Activated CD8-positive, alpha-beta T cell treated with anti-CD3 and anti-CD28 coated beads for 36 hours (primary cell): ENCODE data around the gene ATP5IF1. TPM values are rescaled to one million over a fixed set of nuclear protein-coding genes. Genes with fewer than 3 reads are reported as not detected.

ENCODE experiments used
- ATAC-seq: fragments of 200-7000 bp; cut with Tn5 transposase; one replicate; pipeline ENCODE4 v1.10.0; 2021; ENCODE audit warnings: mild to moderate bottlenecking, moderate library complexity
- CTCF ChIA-PET: fragments of 350-600 bp; sonication (Branson Sonifier 250); formaldehyde crosslinking; loops from one replicate; lab custom pipeline; 2021; ENCODE audit warnings: antibody characterized with exemption; lab: Charles Lee
- POLR2A ChIA-PET: fragments of 350-600 bp; sonication (Branson Sonifier 250); formaldehyde crosslinking; loops from one replicate; lab custom pipeline; 2021; ENCODE audit warnings: antibody characterized with exemption; lab: Charles Lee
- DNase-seq: peaks from one replicate; pipeline ENCODE4 v3.0.0-alpha.2; 2020
- H3K27ac Mint-ChIP-seq: one replicate; pipeline ENCODE4 v1.8.0; 2021; ENCODE audit warnings: mild to moderate bottlenecking, mixed read lengths
- H3K27me3 Mint-ChIP-seq: one replicate; pipeline ENCODE4 v1.8.0; 2021; ENCODE audit warnings: mixed read lengths
- H3K36me3 Mint-ChIP-seq: one replicate; pipeline ENCODE4 v1.8.0; 2021; ENCODE audit warnings: low read depth, mixed read lengths
- H3K4me1 Mint-ChIP-seq: one replicate; pipeline ENCODE4 v1.8.0; 2021; ENCODE audit warnings: low read depth, mixed read lengths
- H3K4me3 Mint-ChIP-seq: one replicate; pipeline ENCODE4 v1.8.0; 2021; ENCODE audit warnings: mild to moderate bottlenecking, moderate library complexity, mixed read lengths
- H3K9me3 Mint-ChIP-seq: one replicate; pipeline ENCODE4 v1.8.0; 2021; ENCODE audit warnings: mixed read lengths
- intact Hi-C: fragments of 100-400 bp; cut with micrococcal nuclease; formaldehyde crosslinking; loops from one replicate; pipeline ENCODE4 v1.10.0; 2022
- total RNA-seq, 2 experiments: library from RNA; stranded (reverse); gene quantifications; one replicate each; pipeline ENCODE4 v1.2.3, GENCODE V29; 2021
- TF ChIP-seq, protein P1 (sequence below): fragments of 200-600 bp; IDR thresholded peaks from one replicate; pipeline ENCODE4 v1.8.0; 2022; ENCODE audit warnings: antibody characterized with exemption, mild to moderate bottlenecking

Gene ATP5IF1
- total RNA-seq, 2 experiments from 2014 or later, result 169 to 170 TPM

DNA sequence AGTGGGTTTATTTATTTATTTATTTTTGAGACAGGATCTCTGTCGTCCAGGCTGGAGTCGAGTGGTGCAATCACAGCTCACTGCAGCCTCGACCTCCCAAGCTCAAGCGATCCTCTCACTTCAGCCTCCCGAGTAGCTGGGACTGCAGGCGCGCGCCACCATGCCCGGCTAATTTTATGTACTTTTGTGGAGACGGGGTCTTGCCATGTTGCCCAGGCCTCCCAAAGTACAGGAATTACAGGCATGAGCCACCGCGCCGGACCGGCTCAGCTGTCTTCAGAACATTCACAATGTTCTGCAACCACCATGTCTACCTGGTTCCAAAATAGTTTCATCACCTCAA is 2.7 kb upstream of the ATP5IF1 start:
- TF ChIP-seq, protein P1, sequence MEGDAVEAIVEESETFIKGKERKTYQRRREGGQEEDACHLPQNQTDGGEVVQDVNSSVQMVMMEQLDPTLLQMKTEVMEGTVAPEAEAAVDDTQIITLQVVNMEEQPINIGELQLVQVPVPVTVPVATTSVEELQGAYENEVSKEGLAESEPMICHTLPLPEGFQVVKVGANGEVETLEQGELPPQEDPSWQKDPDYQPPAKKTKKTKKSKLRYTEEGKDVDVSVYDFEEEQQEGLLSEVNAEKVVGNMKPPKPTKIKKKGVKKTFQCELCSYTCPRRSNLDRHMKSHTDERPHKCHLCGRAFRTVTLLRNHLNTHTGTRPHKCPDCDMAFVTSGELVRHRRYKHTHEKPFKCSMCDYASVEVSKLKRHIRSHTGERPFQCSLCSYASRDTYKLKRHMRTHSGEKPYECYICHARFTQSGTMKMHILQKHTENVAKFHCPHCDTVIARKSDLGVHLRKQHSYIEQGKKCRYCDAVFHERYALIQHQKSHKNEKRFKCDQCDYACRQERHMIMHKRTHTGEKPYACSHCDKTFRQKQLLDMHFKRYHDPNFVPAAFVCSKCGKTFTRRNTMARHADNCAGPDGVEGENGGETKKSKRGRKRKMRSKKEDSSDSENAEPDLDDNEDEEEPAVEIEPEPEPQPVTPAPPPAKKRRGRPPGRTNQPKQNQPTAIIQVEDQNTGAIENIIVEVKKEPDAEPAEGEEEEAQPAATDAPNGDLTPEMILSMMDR, result no peak
- DNase-seq (no peak), ATAC-seq (no peak)
- ChIA-PET POLR2A (interaction anchor here (0.6 to 2.1 kb wide), 5 partner anchors 11 to 274 kb away, joined by 3 to 6 read pairs (median 4); no protein-coding TSS in a partner anchor), CTCF (no interaction called here)
- Mint-ChIP-seq H3K27me3 (no peaks in the 10 kb centered on the region), H3K36me3 (peaks cover 6% of the 10 kb centered on the region), H3K27ac (peak overlapping the region; percentile 34), H3K4me1 (peaks cover 23% of the 10 kb centered on the region), H3K4me3 (peak overlapping the region; percentile 96), H3K9me3 (no peaks in the 10 kb centered on the region)
- intact Hi-C loops, result no loop called here

DNA sequence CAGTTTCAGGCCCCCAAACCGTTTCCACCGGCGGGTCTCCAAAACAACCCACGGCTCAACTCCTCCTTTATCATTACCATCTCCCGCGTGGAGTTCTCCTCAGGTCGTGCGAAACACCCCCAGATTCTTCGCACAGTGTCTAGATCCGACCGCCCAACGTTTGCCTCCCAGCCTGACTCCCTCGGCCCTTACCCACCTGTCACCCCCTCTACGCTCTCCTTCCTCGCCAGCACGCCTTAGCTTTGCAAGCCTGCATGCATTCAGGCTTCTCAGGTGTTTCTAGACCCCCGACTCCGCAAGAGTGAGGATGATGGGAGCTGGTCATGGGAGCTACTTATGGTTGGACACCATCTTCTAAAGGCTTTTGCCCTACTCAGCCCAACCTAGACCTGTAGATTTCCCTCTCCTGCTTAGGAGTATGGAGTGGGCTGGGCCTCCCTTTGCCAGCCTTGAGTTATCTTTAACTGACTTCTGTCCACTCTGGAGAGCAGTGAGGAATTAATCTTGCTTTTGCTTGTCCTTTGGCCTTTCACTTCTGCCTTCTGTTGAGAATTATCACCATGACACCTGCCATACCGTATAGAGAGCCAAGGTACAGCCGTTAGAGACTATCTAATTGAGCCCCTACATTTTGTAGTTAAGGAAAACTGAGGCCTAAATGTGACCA is 865 bp downstream of the ATP5IF1 start:
- no peaks in the 10 kb centered on the region for H3K9me3 Mint-ChIP-seq
- DNase-seq (peak; percentile 32), ATAC-seq (no peak)
- CTCF ChIA-PET, result interaction anchor here (1.1 to 3.8 kb wide), 4 partner anchors 10 to 94 kb away, joined by 3 to 23 read pairs (median 4); no protein-coding TSS in a partner anchor
- POLR2A ChIA-PET, result interaction anchor here (0.7 to 4.3 kb wide), 11 partner anchors 10 to 408 kb away, joined by 3 to 61 read pairs (median 4); partner anchors contain the start of genes MED18 and PHACTR4
- TF ChIP-seq, protein P1, result no peak
- H3K4me3 Mint-ChIP-seq, result no peak overlapping the region
- intact Hi-C loops, result no loop called here
- H3K27me3 Mint-ChIP-seq, result no peaks in the 10 kb centered on the region
- H3K36me3 Mint-ChIP-seq, result peaks cover 2% of the 10 kb centered on the region
- peaks cover 12% of the 10 kb centered on the region for H3K4me1 Mint-ChIP-seq
- H3K27ac Mint-ChIP-seq, result no peak overlapping the region

DNA sequence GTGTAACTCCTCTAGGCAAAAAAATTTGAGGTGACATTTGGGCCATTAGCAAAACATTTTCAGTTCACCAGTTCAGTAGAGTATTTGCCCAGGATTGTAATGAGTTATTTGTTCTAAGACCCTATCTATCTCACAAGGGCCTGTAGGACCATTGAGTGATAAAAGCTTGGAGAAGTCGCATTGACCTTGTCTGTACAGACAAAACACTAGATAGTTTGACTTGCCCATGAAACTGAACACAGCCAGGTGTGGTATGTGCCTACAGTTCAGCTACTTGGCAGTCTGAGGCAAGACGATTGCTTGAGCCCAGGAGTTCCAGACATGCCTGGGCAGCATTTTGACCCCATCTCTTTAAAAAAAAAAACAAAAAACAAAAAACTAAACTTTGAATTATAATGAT is 3.1 kb downstream of the ATP5IF1 start:
- POLR2A ChIA-PET, result no interaction called here
- H3K9me3 Mint-ChIP-seq, result no peaks in the 10 kb centered on the region

DNA sequence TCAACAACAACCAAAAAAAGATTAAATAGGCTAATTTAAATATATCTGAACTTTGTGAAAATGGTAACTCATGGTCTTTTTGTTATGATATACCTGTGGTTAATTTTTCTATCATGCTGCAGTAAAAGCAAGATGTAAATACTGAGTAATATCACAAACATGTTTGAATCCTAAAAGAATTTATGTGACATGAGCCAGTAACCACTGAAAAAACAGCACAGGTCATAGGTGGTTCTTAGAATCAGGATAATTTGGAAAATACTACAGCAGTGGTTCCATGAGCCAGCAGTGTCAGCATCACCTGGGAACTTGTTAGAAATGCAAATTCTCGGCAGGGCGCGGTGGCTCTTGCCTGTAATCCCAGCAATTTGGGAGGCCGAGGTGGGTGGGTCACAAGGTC is 4.1 kb downstream of the ATP5IF1 start:
- no peak overlapping the region for H3K27ac Mint-ChIP-seq
- no peak overlapping the region for H3K4me3 Mint-ChIP-seq
- no peaks in the 10 kb centered on the region for H3K9me3 Mint-ChIP-seq
- ChIA-PET CTCF (interaction anchor here (3.8 kb wide), 1 partner anchor 9 kb away, joined by 23 read pairs; no protein-coding TSS in a partner anchor), POLR2A (no interaction called here)
- peaks cover 22% of the 10 kb centered on the region for H3K4me1 Mint-ChIP-seq
- TF ChIP-seq, protein P1, result no peak
- H3K36me3 Mint-ChIP-seq, result peaks cover 3% of the 10 kb centered on the region
- DNase-seq, result no peak
- intact Hi-C loops, result no loop called here
- H3K27me3 Mint-ChIP-seq, result no peaks in the 10 kb centered on the region
- no peak for ATAC-seq

More for the DNA sequence above, 3.1 kb downstream of the ATP5IF1 start:
- peaks cover 12% of the 10 kb centered on the region for H3K4me1 Mint-ChIP-seq
- CTCF ChIA-PET, result interaction anchor here (3.8 kb wide), 1 partner anchor 10 kb away, joined by 23 read pairs; no protein-coding TSS in a partner anchor
- no peak overlapping the region for H3K4me3 Mint-ChIP-seq
- no peak for DNase-seq
- no peaks in the 10 kb centered on the region for H3K27me3 Mint-ChIP-seq
- H3K27ac Mint-ChIP-seq, result no peak overlapping the region
- intact Hi-C loops, result no loop called here
- TF ChIP-seq, protein P1, result no peak
- peaks cover 2% of the 10 kb centered on the region for H3K36me3 Mint-ChIP-seq
- no peak for ATAC-seq

DNA sequence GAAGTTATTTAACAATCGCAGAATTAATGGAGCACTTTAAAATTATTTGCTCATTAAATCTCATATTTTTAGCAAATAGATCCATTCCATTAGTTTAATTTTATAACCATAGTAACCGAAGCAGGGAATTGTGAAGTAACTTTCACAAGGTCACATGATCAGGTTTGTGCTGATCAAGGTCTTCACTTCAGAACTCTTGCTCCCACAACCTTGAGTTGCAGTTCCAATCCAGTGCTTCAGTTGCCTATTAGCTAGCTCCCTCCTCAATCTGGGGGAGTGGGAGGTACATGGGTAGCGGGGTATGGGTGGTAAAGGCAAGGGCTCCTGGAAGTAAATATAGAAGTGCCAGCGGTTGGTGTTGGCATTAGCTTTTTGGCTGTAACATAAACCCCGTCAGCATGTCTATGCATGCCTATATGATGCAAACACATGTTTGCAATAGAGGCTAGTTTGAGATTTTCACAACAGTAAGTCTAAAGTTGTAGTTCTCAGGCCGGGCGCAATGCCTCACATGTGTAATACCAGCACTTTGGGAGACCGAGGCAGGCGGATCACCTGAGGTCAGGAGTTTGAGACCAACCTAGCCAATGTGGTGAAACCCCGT is 5.8 kb downstream of the ATP5IF1 start:
- H3K9me3 Mint-ChIP-seq, result no peaks in the 10 kb centered on the region
- peaks cover 3% of the 10 kb centered on the region for H3K36me3 Mint-ChIP-seq
- TF ChIP-seq, protein P1, result no peak
- H3K4me1 Mint-ChIP-seq, result peaks cover 28% of the 10 kb centered on the region
- POLR2A ChIA-PET, result interaction anchor here (0.7 to 0.8 kb wide), 2 partner anchors 14 to 263 kb away, joined by 3 to 5 read pairs; no protein-coding TSS in a partner anchor
- CTCF ChIA-PET, result no interaction called here
- no peak overlapping the region for H3K27ac Mint-ChIP-seq
- ATAC-seq, result no peak
- H3K27me3 Mint-ChIP-seq, result no peaks in the 10 kb centered on the region
- no peak for DNase-seq
- intact Hi-C loops, result no loop called here
- no peak overlapping the region for H3K4me3 Mint-ChIP-seq
